ENCODE measurements around the gene TMEM185B. TPM values are rescaled to one million over a fixed set of nuclear protein-coding genes. Genes with fewer than 3 reads are reported as not detected.

The TMEM185B gene
- total RNA-seq, 1 experiment from 2014 or later: 69.9 TPM

DNA sequence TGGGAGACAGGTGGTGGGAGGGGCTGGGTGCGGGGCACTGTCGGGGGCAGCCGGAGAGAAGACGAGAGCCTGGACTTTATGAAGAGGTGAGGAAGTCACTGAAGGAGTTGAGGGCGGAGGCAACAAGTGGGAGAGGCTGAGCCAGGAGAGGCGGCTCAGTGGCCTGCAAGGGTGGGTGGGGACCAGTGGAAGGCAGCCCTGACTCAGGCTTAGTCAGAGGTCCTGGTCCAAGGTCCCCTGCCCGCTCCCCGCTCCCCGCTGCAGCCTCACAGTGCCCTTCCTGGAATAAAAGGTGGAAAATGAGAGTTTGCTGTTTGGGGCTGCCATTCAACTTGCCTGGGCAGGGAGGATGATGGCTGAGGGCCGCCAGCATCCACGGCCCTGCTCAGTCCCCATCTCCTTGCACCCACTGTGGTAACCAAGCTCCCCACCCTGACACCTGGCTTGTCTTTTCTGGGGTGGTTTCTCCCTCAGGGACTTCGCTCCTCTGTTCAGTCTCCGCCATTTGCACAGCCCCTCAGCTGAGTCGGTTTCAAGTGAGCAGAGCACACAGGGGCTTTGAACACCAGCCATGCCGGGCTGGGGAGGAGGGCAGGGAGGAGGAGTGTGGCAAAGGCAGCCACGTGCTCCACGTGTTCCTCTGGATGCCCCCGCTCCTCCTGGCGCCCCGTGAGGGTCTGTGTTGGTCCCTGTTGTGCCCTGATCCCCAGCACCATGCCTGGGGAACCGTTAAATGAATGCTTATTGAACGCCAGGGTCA, 15.7 kb upstream of the TMEM185B start:
- Histone ChIP-seq H3K4me3 (ENCODE audit: low read depth, low read length) (no peak overlapping the region), H3K4me1 (peaks cover 37% of the 10 kb centered on the region), H3K27me3 (replicated peaks; ENCODE audit: control insufficient read depth, insufficient read depth, low read length) (no peaks in the 10 kb centered on the region), H3K36me3 (ENCODE audit: control insufficient read depth, insufficient read depth, low read length) (no peaks in the 10 kb centered on the region), H3K9me3 (no peaks in the 10 kb centered on the region)
- BruUV-seq (replicated peaks): no TSS peak
- H3K9me3 Mint-ChIP-seq (ENCODE audit: unreplicated experiment): no peaks in the 10 kb centered on the region
- H3K4me1 Mint-ChIP-seq (ENCODE audit: low read depth, unreplicated experiment): peaks cover 29% of the 10 kb centered on the region
- peak; percentile 59 to 89 for DNase-seq
- TF ChIP-seq, protein P1, sequence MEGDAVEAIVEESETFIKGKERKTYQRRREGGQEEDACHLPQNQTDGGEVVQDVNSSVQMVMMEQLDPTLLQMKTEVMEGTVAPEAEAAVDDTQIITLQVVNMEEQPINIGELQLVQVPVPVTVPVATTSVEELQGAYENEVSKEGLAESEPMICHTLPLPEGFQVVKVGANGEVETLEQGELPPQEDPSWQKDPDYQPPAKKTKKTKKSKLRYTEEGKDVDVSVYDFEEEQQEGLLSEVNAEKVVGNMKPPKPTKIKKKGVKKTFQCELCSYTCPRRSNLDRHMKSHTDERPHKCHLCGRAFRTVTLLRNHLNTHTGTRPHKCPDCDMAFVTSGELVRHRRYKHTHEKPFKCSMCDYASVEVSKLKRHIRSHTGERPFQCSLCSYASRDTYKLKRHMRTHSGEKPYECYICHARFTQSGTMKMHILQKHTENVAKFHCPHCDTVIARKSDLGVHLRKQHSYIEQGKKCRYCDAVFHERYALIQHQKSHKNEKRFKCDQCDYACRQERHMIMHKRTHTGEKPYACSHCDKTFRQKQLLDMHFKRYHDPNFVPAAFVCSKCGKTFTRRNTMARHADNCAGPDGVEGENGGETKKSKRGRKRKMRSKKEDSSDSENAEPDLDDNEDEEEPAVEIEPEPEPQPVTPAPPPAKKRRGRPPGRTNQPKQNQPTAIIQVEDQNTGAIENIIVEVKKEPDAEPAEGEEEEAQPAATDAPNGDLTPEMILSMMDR (IDR thresholded peaks at IDR 0.05; ENCODE audit: insufficient read depth in 1 of 2, low read depth in 1 of 2, low read length in 1 of 2, severe bottlenecking in 1 of 2, unreplicated experiment in 1 of 2): no peak
- H3K27ac Mint-ChIP-seq (ENCODE audit: unreplicated experiment): peak overlapping the region; percentile 52
- H3K27me3 Mint-ChIP-seq (ENCODE audit: insufficient read depth, unreplicated experiment): no peaks in the 10 kb centered on the region
- intact Hi-C loops (cut with micrococcal nuclease; ENCODE audit: unreplicated experiment): loop anchor here (1.0 kb wide), 1 partner anchor 16 kb away; the partner anchor contains the start of gene TMEM185B
- peak overlapping the region; percentile 42 for H3K4me3 Mint-ChIP-seq (ENCODE audit: unreplicated experiment)
- CTCF ChIA-PET: interaction anchor here (1.2 kb wide), 1 partner anchor 74 kb away, joined by 4 read pairs; no protein-coding TSS in a partner anchor
- no peaks in the 10 kb centered on the region for H3K36me3 Mint-ChIP-seq (ENCODE audit: insufficient read depth, unreplicated experiment)
- POLR2A ChIA-PET: interaction anchor here (0.8 to 0.9 kb wide), 3 partner anchors 13 to 24 kb away, joined by 3 to 4 read pairs (median 4); partner anchors contain the start of gene TMEM185B

DNA sequence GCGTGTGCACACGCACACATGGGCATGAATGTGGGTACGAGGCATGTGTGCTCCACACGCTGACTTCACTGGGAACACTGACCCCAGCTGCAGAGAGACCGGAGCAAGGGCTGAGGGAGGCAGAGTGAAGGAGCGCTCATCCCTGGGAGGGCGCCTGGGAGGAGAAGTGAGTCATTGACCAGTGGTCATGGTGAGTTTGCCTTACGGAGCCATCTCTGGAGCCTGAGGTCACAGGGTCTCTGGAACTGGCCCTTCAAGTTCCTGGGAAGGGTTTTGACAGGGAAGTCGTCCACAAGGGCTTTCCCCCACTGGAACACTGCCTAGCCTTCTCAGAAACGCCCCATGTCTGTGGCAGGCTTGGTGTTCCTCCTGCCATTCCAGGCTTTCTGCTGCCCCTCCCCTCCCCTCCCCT, 14.3 kb upstream of the TMEM185B start:
- peak; percentile 62 to 80 for DNase-seq
- Mint-ChIP-seq H3K27ac (ENCODE audit: unreplicated experiment) (peak overlapping the region; percentile 52), H3K36me3 (ENCODE audit: insufficient read depth, unreplicated experiment) (no peaks in the 10 kb centered on the region), H3K4me3 (ENCODE audit: unreplicated experiment) (no peak overlapping the region), H3K9me3 (ENCODE audit: unreplicated experiment) (no peaks in the 10 kb centered on the region), H3K4me1 (ENCODE audit: low read depth, unreplicated experiment) (peaks cover 29% of the 10 kb centered on the region), H3K27me3 (ENCODE audit: insufficient read depth, unreplicated experiment) (no peaks in the 10 kb centered on the region)
- CTCF ChIA-PET: no interaction called here
- Histone ChIP-seq H3K4me3 (ENCODE audit: low read depth, low read length) (no peak overlapping the region), H3K36me3 (ENCODE audit: control insufficient read depth, insufficient read depth, low read length) (no peaks in the 10 kb centered on the region), H3K9me3 (no peaks in the 10 kb centered on the region), H3K4me1 (peaks cover 35% of the 10 kb centered on the region), H3K27me3 (replicated peaks; ENCODE audit: control insufficient read depth, insufficient read depth, low read length) (no peaks in the 10 kb centered on the region)
- no TSS peak for BruUV-seq (replicated peaks)
- POLR2A ChIA-PET: no interaction called here
- TF ChIP-seq, protein P1 (IDR thresholded peaks at IDR 0.05; ENCODE audit: insufficient read depth in 1 of 2, low read depth in 1 of 2, low read length in 1 of 2, severe bottlenecking in 1 of 2, unreplicated experiment in 1 of 2): no peak
- intact Hi-C loops (cut with micrococcal nuclease; ENCODE audit: unreplicated experiment): loop anchor here (1.0 kb wide), 1 partner anchor 8 kb away; no protein-coding TSS in a partner anchor

DNA sequence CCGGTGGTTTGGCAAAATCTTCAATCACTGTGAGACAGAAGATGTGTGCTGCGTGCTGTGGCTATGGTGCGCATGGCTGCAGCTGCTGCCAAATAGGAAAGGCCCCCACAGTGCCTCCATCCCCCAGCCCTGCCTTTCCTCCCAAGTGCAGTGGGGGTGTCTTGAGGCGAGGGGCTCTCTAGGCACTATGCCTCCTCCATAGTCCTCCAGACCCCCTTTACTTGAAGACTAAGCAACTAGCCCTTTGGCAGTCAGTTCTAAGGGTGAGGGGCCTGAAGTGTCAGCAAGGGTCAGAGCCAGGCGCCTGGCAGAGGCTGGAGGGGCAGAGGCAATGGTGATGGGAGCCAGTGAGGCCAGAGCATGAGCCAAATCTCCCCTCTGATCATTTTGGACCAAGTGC, 13.6 kb upstream of the TMEM185B start:
- CTCF ChIA-PET: no interaction called here

More for the DNA sequence above, 13.6 kb upstream of the TMEM185B start:
- Histone ChIP-seq H3K4me1 (peaks cover 40% of the 10 kb centered on the region), H3K9me3 (no peaks in the 10 kb centered on the region), H3K27me3 (replicated peaks; ENCODE audit: control insufficient read depth, insufficient read depth, low read length) (no peaks in the 10 kb centered on the region), H3K4me3 (ENCODE audit: low read depth, low read length) (no peak overlapping the region), H3K36me3 (ENCODE audit: control insufficient read depth, insufficient read depth, low read length) (no peaks in the 10 kb centered on the region)
- Mint-ChIP-seq H3K27me3 (ENCODE audit: insufficient read depth, unreplicated experiment) (no peaks in the 10 kb centered on the region), H3K9me3 (ENCODE audit: unreplicated experiment) (no peaks in the 10 kb centered on the region), H3K4me1 (ENCODE audit: low read depth, unreplicated experiment) (peaks cover 29% of the 10 kb centered on the region), H3K27ac (ENCODE audit: unreplicated experiment) (peak overlapping the region; percentile 19), H3K4me3 (ENCODE audit: unreplicated experiment) (no peak overlapping the region), H3K36me3 (ENCODE audit: insufficient read depth, unreplicated experiment) (no peaks in the 10 kb centered on the region)
- no TSS peak for BruUV-seq (replicated peaks)
- DNase-seq: peak in 1 of 2 experiments; percentile 16
- TF ChIP-seq, protein P1 (IDR thresholded peaks at IDR 0.05; ENCODE audit: insufficient read depth in 1 of 2, low read depth in 1 of 2, low read length in 1 of 2, severe bottlenecking in 1 of 2, unreplicated experiment in 1 of 2): no peak
- intact Hi-C loops (cut with micrococcal nuclease; ENCODE audit: unreplicated experiment): loop anchor here (1.0 kb wide), 1 partner anchor 9 kb away; no protein-coding TSS in a partner anchor
- POLR2A ChIA-PET: no interaction called here

Measured in Caco-2 (cell line).